ENCODE measurements around the gene KCNK4.
"Not testable (repeated sequence)": the region's sequence is repeated elsewhere in the genome, so short reads cannot be mapped to it uniquely, and the experiment has no call there.

Gene KCNK4

DNA sequence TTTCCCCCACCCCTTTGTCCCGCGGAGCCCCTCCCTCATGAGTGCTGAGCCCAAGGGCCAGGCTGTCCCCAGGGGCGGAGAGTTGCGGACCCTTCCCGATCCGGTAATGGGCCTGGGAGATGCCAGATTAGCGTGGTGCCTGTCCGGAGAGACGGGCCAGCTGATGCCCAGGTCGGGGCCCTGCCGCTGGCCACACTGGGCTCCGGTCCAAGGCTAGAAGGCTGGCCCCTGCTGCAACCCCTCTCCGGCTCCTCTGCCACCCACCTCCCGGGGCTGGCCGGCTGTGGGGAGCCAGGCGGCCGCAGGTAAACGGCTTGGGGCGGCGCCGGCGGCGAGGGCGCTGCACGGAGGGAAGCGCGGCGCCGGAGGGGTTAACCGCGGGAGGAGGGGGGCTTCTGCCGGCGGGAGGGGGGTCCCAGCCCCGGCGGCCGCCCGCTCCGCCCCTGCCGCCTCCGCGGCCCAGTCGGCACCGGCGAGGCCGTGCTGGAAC lies at the start of gene KCNK4:
KCNK4 (plus strand) TSS at position 41 of the 490 bp plus-strand sequence. CDS start 1,717 bp downstream, outside the sequence.
- FAIRE-seq, result no peak

DNA sequence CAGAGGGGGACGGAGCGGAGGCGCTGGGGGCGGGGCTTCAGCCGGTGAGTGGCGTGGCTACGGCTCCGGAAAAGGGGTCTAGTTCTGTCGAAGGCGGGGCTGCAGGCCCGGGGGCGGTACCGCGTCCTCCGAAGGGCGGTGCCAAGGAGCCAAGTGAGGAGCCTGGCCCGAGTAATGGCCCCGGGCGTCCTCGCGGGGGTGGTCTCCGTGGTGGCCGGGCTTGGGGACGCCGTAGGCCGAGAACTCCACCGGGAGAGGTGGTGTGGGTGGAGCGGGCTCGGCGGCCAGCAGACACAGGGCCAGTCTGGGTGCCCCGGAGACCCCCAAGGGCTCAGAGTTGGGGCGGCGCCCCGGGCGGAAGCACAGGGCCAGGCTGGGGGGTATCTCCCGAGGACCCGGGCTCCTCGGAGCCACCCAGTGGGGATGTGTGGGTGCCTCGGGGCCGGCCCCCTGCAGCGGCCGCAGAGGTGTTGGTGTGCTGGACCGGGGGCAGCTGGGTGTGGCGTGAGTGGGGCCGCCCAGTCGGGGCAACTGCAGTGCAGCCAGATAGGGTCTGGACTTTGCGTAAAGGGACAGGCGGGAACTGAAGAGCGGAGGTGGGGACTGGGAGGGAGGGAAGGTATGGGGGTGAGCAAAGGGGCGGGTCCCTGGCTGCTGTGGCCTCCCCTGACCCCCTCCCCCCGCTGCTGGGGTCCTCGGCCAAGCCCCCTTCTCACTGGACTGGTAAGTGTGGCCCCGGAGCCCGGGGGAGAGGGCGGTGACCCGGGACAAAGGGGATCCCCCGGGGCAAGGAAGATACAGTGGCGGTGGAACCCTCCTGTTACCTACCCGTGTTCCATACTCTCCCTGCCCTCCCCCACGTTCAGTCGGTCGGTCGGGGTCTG lies 49.4 kb upstream of the KCNK4 start:
- no peak for FAIRE-seq

DNA sequence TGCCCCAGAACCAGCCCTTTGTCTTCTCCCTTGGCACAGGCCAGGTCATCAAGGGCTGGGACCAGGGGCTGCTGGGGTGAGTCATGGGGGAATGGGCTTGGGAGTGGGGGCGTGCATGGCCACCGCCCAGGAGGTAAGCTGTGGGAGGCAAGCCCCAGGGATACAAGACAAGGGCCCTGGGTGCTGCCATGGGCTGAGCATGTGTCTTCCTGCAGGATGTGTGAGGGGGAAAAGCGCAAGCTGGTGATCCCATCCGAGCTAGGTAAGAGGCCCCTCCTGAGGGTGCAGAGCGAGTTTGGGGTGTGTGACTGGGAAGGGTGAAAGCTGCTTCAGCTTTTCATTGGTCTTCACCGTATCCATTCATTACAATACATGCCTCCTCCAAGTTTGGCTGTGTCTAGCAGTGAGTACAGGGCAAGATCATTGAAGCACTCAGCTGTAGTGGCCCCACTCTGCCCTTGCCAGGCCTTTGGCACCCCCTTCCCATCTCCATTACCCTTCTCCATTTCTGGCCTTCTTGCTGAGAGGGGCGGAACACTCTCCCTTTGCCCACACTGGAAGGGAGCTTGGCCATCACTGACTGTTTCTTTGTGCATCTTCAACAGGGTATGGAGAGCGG lies 47.8 kb upstream of the KCNK4 start:
- FAIRE-seq, result no peak

DNA sequence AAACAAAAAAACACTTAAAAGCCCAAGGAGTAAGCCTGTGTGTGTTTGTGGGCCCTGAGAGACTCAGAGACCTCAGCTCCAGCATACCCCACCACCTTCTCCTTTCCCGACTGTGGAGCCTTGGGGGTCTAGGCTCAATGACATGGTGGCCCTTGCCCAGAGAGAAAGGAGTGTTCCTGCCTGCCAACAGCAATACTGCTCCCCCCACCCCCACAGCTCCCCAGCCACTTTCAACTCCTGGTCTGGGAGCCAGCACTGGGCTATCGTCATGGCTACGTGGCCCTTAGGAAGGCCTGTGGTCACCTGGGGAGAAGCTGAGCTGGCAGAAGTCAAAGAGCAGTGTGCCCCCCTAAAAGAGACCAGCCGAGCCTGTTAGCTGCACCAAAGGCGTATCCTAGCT lies 47.0 kb upstream of the KCNK4 start:
- FAIRE-seq, result no peak

DNA sequence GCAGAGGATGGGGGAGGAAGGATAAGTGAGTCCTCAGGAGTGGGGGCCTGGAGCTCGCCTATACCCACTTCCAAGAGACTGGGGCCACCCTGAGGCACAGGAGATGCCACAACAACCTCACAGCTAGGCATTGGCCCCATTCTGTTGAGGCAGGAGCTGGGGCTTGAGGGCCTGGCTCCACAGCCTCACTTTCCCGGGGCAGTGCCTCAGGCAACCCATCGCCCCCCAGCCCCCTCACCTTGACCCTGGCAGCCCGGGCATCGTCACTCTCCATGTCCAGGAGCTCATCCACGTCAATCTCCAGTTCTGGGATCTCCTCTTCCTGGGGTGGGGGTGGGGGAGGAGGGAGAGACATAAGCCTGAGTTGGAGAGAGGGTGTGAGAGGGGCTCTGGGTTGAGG lies 46.1 kb upstream of the KCNK4 start:
- FAIRE-seq, result no peak

DNA sequence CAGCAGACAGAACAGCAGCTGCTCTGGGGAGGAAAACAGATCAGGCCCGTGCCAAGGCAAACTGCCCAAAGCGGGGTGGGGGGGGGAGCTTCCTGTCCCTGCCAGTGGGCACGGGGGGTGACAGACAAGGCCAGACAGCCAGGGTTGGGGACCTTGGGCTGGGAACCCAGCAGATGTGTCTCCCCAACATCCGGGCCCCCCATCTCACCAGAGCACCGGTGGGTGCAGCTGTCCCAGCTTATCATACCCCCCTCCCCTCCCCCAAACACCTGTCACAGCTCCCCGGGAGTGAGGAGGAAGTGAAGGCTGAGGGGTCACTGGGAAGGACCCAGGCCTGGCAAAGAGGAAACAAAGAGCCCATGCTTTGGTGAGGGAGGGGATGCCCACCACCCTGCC lies 45.7 kb upstream of the KCNK4 start:
- no peak for FAIRE-seq

DNA sequence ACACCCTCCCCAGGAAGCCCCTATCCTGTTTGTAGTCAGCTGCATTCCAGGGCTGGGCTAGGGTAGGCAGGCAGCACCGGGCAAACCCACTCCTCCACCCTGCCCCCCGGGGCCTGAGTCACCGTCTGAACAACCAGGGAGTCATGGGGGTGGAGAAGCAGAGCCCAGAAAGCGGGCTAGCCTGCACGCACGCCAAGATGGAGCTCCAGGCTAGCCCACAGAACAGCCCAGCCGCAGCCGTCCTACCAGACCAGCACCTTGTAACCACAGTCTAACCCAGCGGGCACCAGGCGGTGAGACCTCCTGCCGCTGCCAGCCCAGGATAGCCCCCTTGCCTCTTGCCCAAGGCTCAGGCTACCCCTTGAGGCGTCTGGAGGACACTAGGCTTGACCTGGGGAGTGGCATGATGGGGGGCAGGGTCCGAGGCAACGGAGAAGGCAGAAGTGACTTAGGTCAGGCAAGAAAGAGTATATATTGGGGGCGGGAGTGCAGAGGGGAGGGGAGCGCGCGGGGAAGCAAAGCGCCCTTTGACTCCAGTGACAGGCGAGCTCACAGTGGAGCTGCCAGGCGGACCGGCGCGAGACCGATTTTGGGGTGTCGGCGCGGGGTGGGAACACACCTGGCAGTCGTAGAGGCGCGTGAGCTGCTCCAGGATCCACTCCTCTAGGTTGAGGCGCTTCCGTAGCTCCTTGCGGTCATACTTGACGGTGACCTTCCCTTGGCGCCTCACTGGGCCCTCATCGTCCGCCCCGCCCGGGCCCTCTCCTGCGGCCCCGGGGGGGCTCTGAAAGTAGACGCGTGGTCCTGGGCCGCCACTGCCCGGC lies 45.1 kb upstream of the KCNK4 start:
- no peak for FAIRE-seq

DNA sequence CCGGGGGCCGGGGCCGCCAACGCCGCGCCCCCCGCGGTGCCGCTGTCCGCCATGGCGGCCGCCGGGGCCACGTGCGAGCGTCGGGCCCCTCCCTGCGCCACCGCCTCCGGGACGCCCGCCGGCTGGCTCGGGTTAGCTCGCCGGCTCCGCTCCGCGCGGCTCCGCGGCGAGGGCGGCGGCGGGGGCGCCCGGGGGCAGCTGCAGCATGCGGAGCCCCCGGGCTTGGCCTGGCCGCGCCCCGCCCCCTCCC lies 44.6 kb upstream of the KCNK4 start:
- FAIRE-seq, result not testable (repeated sequence)

DNA sequence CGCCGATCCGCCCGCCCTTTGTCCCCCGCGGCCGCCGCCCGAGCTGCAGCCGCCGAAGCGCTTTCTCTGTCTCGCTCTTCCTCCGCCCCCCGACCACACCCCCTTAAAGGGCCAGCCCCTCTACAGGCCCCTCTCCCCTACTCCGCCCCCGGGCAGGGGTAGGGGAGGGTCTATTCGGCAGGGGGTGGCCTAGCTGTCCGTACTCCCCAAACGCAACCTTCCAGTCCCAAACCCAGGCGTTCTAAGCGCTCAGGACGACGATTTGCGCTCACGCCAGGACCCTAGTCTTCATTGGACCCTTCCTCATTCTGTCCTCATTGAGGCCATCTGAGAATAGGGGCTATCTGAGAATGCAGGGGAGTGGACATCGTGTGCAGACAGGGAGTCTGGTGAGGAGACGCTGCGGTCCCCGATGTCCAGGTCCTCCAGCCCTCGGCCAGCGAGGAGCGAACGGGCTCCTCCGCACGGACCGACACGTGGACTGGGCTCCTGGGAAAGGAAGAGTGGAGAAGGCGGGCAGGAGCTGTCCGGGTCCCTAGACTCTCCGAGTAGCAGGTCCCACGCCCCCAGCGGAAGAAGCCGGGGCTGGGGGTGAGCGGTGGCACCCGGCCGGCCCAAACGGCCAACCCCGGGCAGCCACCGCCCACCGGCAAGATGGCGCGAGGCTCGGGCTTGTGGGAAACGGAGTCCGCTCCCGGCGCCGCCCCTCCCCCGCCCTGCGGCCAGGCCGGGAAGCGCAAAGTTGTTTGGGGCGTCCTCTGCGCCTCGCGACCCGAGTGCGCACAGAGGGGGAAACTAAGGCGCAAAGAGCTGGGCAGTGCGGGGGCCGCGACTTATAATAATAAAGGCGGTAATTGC lies 44.0 kb upstream of the KCNK4 start, which contains the start of gene PPP1R14B:
PPP1R14B (minus strand) TSS at position 73 of the 858 bp plus-strand sequence. CDS start 270 bp downstream, outside the sequence.
- FAIRE-seq, result no peak

DNA sequence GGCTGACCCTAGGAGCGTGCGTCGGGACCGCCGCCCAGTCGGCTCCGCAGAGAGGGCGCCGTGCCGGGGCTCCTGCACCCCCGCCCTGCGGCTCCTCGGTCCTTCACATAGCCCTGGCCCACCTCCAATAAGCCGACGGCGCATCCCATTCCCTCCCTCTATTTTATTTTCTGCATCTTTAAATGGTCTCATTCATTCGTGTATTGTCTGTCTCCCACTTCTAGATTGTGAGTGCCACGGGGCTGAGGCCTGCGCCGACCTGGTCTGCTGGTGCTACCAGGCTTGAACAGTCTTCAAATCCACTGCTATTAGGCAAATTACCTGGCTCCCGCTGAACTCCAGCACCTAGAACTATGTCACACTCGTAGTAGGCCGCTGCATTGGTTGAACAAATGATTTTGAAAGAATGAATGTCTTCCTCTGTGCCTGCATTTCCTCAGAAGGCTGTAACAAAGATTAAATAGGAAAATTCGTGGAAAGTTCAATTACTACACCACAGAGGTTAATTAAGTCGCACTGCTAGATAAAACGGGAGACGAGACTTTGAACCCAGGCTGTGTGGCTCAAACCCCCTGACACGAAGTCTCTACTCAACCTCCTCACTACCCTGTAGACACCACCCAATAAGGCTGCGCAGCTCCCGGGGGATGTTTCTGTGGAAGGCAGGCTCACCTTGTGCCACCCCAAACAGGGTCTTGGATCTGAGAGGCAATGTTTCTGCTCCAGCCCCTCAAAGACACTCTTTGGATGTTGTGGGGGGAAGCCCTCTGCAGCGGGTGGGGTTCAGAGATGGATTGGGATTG lies 43.2 kb upstream of the KCNK4 start:
- no peak for FAIRE-seq

DNA sequence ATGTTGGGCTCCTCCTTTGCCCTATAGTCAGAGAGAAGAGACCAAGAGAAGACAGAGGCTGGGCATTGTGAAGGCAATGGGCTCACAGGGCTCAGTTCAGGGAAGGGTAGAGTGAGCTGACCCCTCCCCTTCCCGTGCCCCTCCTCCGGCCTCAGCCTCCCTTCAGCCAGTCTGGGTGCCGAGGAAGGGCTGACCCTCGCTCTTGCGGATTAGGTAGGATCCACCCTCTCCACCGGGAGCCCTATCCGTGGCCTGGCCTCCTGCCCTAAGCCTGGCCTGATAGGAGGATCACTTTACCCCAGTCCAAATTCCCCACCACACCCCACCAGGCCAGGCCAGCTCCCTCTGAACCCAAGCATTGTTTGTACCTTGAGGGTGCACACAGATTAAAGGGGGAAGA lies 42.5 kb upstream of the KCNK4 start:
- no peak for FAIRE-seq

DNA sequence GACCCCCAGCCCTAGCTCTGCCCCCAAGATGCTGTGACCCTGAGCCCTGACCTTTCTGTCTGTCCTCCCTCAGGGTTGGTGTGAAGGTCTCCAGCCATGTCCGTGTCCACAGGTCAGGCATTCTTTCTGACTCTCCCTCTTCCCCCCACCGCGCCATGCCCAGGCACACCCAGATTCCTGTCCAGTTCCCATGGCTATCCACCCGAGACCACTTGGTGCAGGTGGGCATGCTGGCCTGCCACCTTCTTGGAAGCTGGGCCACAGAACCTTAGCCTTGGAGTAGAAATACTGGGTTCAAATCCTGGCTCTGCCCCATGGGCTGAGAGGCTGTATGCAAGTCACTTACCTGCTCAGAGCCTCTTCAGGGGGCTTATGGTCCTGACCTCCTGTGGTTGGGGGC lies 42.1 kb upstream of the KCNK4 start:
- no peak for FAIRE-seq

DNA sequence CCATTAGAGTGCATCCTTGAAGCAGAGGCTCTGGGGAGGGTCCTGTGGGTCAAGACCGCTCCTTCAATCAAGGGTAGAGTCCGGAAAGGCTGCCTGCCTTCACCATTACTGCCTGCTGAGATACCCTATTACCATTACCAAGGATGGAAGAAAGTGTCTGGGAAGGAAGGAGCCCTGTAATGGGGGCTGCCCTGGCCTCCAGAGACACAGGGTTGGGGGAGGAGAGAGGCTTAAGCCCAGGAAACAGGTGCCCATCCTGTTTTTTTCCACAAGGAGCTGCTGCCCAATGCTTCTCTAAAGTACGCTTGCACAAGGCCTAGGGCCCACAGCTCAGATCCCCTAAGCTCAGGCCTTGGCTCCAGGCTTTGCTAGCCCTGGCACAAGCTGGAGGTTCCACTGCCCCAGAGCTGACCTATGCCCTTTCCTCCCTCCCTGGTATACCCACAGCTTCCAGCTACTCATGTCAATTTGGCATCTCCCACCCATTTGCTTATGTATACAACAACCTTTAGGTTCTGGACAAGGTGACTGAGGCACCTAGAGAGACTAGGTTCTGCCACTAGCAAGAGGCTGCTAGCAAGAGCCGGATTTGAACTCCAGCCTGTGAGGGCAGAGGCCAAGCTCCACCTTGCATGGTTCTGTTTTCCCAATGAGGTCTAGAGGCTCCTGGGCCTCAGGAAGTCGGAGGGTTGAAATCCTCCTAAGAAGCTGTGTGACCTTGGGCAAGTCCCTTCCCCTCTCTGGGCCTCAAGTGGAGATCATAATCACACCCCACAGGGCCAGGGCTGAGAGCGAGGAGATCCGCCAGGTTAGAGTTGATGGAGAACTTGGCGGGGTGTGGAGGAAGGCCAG lies 41.3 kb upstream of the KCNK4 start:
- FAIRE-seq, result no peak

DNA sequence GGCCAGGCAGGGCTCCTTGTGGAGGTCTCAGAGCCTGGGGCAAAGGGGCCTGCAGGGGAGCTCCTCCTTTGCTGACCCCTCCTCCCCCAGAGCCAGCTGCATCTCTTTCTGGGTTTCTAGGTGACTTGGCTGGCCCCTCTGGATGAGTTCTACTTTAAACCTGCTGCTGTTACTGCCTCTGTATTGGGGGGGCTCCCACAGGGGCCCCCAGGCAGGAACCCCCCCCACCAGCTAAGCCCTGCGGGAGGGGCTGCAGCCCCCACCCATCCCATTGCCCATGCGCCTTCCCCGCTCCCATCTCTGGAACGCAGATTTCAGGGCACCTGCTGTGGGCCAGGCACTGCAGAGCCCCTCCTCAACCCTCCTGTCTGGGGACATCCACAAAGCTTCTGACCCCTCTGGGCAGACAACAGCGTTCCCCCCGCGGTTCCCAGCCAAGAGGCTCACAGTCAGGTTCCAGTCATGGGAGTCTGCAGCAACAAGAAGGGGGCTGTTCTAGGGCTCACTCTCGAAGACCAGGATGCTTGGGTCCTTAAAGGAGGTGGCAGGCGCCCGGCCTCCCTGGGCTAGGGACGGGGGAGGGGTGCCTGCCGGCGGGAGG lies 40.6 kb upstream of the KCNK4 start:
- FAIRE-seq, result no peak

DNA sequence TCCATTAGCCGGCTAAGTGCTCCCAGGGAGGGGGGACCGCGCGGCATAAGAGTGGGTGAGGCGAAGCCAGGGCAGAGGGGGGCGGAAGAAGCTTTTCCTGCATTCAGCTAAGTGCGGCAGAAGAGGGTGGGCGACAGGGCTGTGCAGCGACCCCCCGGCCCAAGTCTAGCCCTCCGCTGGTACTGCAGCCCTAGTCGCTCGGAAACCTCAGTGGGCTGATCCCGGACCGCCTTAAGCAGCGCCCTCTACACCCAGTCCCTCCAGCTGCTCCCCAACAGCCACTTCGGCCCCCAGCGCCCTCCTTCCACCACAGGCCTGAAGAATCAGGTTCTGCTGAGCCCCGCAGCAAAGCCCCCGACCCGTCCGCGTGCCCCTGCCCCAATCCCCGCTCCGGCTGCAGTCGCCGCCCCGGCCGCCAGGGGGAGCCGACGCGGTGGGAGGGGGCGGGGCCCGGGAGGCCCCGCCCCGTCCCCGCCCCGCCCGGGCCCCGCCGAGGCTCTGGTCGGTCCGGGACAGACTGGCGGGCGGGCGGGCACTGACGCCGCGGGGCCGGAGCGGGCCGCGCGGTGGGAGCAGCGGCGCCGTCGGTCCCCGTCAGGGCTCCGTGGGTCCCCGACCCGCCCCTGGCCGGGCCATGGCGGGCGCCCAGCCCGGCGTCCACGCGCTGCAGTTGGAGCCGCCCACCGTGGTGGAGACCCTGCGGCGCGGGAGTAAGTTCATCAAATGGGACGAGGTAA lies 39.9 kb upstream of the KCNK4 start, which contains the start of gene PLCB3:
PLCB3 (plus strand) TSS at position 515 of the 737 bp plus-strand sequence; CDS start at position 635, 120 bp downstream.
- FAIRE-seq, result no peak

DNA sequence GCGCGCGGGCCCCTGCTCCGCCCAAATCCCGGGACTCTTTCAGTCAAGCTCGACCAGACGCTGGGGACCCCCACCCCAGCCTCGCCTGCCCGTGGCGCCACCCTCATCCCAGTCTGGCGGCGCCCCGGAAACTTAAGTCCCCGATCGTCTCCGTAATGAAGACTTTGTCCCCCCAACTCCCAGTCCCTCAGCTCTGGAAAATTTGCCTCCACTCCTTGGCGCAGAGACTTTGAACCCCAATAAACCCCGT lies 39.4 kb upstream of the KCNK4 start:
- no peak for FAIRE-seq

DNA sequence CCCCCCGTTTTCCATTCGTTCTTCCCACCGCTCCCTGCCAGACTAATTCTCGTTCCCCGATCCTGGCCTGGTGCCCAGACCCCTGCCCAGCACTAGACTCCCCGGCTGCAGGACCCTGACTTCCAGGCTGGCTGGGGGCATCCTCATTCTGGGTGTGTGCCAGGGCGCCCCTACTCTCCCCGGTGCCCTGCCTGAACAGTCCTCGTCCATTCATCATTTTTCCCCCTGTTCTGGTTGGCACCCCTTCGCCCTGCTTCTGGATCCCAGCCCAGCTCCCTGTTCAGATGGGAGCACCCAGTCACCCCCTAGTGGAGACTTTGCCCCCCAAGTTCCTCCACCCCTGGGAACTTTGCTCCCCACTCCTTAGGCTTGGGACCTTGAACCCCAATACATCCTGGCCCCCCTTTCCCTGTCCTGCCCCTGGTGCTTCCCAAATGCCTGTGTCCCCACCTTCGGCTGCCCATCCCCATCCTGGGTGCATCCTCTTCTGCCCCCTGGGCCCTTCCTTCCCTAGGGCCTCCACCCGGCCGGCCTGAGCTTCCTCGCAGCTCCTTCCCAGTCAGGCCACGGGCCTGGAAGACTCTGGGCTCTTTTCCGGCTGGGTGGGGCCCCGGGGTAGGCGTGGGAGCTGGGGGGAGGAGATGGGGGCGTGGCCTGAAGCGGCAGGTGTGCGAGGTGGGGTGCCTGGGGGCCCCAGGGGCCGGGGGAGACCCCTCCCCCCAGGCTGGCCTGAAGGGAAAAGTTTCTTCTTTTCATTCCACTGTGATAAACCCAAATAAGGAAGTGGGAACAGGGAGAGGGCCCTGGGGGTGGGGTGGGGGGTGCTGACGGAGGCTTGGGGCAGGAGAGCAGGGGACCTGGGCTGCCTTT lies 38.9 kb upstream of the KCNK4 start:
- FAIRE-seq, result no peak

DNA sequence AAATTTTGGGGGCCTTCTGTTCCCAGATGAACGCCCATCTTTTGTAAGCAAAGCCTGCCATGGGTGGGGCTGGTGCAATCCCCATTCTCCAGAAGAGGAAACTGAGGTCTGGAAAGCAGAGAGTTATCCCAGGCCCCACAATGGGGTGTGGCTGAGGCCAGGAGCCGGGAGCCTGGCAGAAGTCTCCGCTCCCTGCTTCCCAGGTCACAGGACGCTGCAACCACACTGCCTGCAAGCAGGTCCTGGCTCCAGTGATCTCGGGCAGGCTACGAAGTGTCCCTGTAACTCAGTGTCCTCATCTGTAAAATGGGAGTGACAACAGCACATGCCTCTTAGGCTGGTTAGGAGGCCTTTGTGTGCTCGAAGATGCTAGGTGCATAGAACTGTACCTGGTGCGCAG lies 38.1 kb upstream of the KCNK4 start:
- FAIRE-seq, result no peak

DNA sequence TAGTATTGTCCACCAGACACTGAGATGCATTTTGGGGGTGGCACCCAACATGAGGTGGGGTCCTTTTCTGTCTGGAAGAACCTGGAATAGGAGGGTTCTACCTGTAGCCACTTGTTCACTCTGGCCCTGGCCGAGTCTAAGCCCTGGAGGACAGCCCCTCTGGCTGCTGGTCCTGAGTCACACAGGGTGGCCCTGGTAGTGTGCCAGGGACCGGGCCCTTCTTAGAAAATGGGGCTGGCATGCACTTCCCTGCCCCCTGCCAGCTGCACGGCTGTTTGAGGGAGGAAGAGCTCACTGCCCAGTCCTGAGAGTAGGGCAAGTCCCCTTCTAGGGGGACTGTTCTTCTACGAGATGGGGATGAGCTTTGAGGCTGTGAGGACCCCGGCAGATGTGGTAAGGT lies 37.6 kb upstream of the KCNK4 start:
- no peak for FAIRE-seq
